ENCODE measurements around the gene TNIP1.
A peak's percentile ranks its signal among the peaks of the same experiment; 100 is the strongest.

TNIP1 gene

GRCh38 chr5:151097820-151098767 lies 17.3 kb upstream of the TNIP1 start:
- in situ Hi-C loops (cut with HindIII; ENCODE audit: low pct_unique_long_range_greater_than_20kb, low sequenced_read_pairs): no loop called here
- no peak for DNase-seq (ENCODE audit: low read depth in 1 of 2, low spot score in 1 of 2)
- no peak for TF ChIP-seq JUND (IDR thresholded peaks at IDR 0.05; ENCODE audit: low read depth)

DNA sequence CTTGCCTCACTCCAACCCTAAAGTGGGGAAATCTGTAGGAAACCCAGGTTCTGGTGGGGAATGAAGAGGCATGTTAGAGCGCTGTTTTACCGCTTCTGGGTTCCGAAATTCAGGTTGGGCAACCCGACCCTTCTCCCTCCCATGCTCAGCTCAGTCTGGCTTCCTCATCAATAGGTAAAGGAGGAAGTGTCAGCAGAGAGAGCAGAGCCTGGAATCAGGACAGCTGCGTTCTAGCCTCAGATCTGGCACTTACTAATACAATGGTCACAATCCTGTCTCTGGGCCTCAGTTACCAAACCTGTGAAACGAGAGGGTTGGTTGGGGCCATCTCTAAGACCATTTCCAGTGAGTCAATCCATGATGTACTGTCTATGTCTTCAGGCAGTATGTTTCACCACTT lies 16.2 kb upstream of the TNIP1 start:
- no peak for DNase-seq (ENCODE audit: low read depth in 1 of 2, low spot score in 1 of 2)
- no peak for TF ChIP-seq JUND (IDR thresholded peaks at IDR 0.05; ENCODE audit: low read depth)
- in situ Hi-C loops (cut with HindIII; ENCODE audit: low pct_unique_long_range_greater_than_20kb, low sequenced_read_pairs): no loop called here

DNA sequence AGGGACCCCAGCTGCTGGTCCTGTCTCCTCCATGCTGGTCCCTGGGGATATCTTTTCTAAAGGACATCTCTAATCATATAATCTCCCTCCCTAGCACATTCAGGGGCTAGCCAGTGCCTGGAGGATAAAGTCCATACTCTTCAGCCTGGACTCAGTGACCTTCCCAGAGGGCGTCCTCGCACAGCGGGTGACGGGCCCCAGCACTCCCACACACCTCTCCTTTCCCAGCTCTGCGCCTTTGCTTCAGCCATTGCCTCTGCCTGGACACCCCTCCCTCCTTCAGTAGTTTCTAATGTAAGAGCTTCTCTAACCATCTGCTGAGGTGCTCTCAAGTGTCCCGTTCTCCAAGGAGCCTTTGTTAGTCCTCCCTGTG lies 15.2 kb upstream of the TNIP1 start:
- DNase-seq (ENCODE audit: low read depth in 1 of 2, low spot score in 1 of 2): no peak
- in situ Hi-C loops (cut with HindIII; ENCODE audit: low pct_unique_long_range_greater_than_20kb, low sequenced_read_pairs): no loop called here
- no peak for TF ChIP-seq JUND (IDR thresholded peaks at IDR 0.05; ENCODE audit: low read depth)

- TF ChIP-seq JUND (IDR thresholded peaks at IDR 0.05; ENCODE audit: low read depth): no peak
- in situ Hi-C loops (cut with HindIII; ENCODE audit: low pct_unique_long_range_greater_than_20kb, low sequenced_read_pairs): no loop called here
- no peak for DNase-seq (ENCODE audit: low read depth in 1 of 2, low spot score in 1 of 2)
Measured at GRCh38 chr5:151095341-151096000, 14.6 kb upstream of the TNIP1 start.

- no peak for TF ChIP-seq JUND (IDR thresholded peaks at IDR 0.05; ENCODE audit: low read depth)
- in situ Hi-C loops (cut with HindIII; ENCODE audit: low pct_unique_long_range_greater_than_20kb, low sequenced_read_pairs): no loop called here
- DNase-seq (ENCODE audit: low read depth in 1 of 2, low spot score in 1 of 2): no peak
Measured at GRCh38 chr5:151094852-151095245, 14.0 kb upstream of the TNIP1 start.

DNA sequence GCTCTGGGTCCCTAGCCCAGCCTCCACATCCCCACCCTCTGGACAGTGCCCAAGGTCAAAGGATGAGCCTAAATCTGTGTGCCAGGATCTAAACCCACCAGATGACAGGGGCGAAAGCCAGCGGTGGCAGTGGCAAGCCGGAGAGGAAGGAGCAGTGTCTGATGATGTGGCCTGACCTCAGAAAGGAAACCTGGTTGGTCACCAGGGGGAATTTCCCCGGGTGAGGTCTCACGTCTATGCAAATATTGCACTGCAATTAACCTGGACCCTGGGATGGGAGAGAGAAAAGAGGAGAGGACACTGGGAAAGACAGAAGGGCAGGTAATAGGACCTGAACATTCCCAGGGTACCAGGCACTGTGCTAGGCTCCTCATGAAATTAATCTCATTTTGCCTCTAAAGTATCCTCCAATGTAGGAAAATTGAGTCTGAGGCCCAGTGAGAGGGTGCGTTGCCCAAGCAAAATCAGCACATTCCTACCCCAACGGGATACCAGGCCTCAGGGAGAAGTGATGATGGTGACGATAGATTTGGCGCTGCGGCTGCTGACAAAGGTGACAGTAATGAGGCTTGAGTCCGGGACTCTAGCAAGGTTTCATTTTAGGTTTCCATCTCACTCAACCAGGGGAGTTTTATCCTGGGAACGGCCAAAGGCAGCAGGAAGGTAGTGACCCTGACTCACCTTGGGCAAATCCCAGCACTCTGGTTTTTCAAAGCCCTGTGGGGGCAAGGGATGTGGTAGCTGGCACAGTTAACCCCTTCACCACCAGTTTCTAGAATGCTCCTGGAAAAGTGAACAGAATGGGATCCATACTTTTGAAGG lies 13.4 kb upstream of the TNIP1 start:
- peak in 1 of 2 experiments; percentile 45 for DNase-seq (ENCODE audit: low read depth in 1 of 2, low spot score in 1 of 2)
- in situ Hi-C loops (cut with HindIII; ENCODE audit: low pct_unique_long_range_greater_than_20kb, low sequenced_read_pairs): no loop called here
- TF ChIP-seq JUND (IDR thresholded peaks at IDR 0.05; ENCODE audit: low read depth): no peak

- no peak for TF ChIP-seq JUND (IDR thresholded peaks at IDR 0.05; ENCODE audit: low read depth)
- no peak for DNase-seq (ENCODE audit: low read depth in 1 of 2, low spot score in 1 of 2)
- in situ Hi-C loops (cut with HindIII; ENCODE audit: low pct_unique_long_range_greater_than_20kb, low sequenced_read_pairs): no loop called here
Measured at GRCh38 chr5:151093476-151093889, 12.6 kb upstream of the TNIP1 start.

DNA sequence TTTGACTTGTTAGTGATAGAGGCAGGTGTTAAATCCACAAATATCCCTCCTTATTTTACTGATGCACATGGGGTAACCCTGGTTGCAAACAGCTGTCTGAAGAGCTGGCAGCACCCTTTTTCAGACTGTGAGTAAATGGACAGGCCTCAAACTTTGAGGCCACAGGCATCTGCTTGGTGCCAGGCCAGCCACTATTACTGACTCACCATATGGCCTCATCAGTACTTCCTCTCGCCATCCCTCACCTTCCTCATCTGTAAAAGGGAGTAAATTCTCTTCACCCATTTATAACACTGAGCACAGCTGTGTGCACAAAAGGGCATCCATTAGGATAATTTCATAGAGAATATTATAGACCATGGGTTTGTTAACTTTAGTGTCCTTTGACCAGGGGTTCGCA lies 11.9 kb upstream of the TNIP1 start:
- TF ChIP-seq JUND (IDR thresholded peaks at IDR 0.05; ENCODE audit: low read depth): no peak
- in situ Hi-C loops (cut with HindIII; ENCODE audit: low pct_unique_long_range_greater_than_20kb, low sequenced_read_pairs): no loop called here
- no peak for DNase-seq (ENCODE audit: low read depth in 1 of 2, low spot score in 1 of 2)

DNA sequence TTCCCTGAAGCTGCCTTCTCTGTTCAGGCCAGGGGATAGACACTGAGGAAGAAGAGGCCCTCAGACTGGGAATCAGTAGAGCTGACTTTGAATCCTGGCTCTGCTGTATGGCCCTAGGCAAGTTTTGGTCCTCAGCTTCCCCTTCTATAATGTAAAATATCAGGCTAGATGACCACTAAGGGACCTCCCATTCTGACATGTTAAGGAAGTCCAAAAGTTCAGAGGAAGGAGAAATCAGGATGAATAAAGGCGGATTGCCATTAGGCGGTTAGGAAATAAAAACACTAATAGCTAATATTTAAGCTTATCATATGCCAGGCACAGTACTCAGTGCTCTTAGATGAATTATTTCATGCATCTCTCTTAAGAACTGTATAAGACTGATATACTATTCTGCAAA lies 8.9 kb upstream of the TNIP1 start:
- no peak for TF ChIP-seq JUND (IDR thresholded peaks at IDR 0.05; ENCODE audit: low read depth)
- no peak for DNase-seq (ENCODE audit: low read depth in 1 of 2, low spot score in 1 of 2)
- in situ Hi-C loops (cut with HindIII; ENCODE audit: low pct_unique_long_range_greater_than_20kb, low sequenced_read_pairs): no loop called here

- no peak for TF ChIP-seq JUND (IDR thresholded peaks at IDR 0.05; ENCODE audit: low read depth)
- in situ Hi-C loops (cut with HindIII; ENCODE audit: low pct_unique_long_range_greater_than_20kb, low sequenced_read_pairs): no loop called here
- no peak for DNase-seq (ENCODE audit: low read depth in 1 of 2, low spot score in 1 of 2)
Measured at GRCh38 chr5:151088986-151089385, 8.2 kb upstream of the TNIP1 start.

DNA sequence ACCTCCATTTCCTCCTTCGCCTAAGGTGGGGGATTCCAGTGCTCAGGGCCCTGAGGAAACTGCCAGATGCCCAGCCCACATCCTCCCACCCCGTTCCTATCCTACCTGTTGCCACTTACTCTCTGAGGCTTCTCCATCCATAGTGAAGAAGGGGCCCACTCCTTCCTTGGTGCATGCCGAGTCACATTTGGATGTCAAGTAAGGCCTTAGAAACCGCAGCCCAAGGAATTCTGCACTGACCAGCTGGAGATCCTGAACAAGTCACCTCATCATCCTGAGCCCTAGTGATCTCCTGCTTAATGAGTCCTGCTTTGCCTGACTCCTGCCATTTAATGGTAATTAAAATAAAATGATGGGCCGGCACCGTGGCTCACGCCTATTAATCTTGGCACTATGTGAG lies 6.7 kb upstream of the TNIP1 start:
- no peak for TF ChIP-seq JUND (IDR thresholded peaks at IDR 0.05; ENCODE audit: low read depth)
- in situ Hi-C loops (cut with HindIII; ENCODE audit: low pct_unique_long_range_greater_than_20kb, low sequenced_read_pairs): no loop called here
- no peak for DNase-seq (ENCODE audit: low read depth in 1 of 2, low spot score in 1 of 2)

DNA sequence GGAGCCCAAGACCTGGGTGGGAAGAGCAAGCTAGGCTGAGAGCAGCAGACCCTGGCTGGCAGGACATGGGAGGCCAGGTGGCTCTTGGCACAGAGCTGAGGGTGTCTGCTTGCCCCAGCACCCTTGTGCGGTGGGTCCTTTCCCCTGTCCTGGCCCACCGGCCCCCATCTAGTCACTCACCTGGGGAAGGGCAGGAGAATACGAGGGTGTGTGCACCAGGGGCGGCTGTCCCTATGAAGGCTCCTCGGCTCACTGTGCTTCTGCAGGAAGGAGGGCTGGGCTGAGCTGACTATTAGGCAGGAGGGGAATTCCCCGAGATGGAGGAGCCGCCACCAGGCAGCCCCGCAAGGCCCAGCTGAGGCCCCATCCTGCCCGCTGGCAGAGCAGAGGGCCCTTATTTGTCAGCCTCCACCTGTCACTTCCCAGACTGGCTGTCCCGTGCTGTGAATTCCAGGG lies 6.1 kb upstream of the TNIP1 start:
- no peak for DNase-seq (ENCODE audit: low read depth in 1 of 2, low spot score in 1 of 2)
- in situ Hi-C loops (cut with HindIII; ENCODE audit: low pct_unique_long_range_greater_than_20kb, low sequenced_read_pairs): no loop called here
- no peak for TF ChIP-seq JUND (IDR thresholded peaks at IDR 0.05; ENCODE audit: low read depth)
